ENCODE results near the gene TOM1L2.

The TOM1L2 gene

DNA sequence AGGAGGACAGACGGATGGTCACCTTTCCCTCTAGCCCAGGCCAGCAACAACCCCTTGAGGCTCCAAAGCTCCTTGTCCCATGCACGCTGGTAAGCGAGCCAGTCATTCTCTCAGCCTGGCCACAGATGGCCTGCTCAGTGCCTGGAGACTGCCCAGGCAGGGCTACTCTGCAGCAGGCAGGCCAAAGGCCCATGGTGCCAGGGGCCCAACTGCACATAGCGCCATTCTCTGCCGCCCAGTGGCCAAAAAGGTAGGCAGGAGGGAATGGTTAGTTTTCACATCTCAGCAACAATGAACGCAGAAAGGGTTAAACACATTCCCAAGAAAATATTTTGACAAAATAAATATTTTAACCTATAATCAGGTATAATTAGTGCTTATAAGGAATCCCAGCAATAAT is 127.7 kb downstream of the TOM1L2 start:
- no peak for DNase-seq

DNA sequence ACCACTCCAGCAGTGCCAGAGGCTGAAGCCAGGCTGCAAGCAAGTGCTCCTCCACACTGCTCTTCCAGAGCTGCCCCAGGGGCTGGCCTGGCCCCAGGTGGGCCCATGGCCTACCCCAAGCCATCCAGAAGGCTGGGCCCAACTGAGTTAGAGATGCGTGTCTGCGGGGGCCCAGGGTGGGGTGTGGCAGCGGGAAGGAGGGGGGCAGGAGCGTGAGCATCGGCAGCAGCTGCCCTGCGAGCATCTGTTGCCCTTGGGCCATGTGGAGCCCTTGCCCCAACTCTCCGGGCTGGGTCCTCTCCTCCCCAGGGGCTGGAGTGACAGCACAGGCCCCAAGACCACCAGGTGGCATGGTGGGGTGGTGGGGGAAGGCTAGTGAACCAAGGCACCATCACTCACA is 128.1 kb downstream of the TOM1L2 start:
- no peak for DNase-seq

DNA sequence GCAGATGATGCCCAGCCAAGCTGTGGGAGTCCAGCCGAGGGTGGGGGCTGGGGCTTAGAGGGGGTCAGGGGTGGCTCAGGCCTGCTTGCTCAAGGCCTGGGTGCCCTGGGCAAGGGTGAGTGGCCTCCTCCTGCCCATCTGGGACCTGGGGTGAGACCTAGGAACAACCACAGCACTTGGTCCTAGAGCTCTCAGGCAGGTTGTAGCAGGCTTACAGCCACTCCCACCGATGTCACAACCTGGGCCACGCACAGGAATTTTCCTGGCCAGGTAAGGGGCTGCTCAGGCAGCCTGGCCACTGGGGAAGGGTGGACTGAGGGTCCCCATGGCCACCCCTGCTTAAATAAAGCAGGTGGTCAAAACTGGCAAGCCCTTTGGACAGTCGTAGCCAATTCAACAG is 129.1 kb downstream of the TOM1L2 start:
- DNase-seq: no peak

DNA sequence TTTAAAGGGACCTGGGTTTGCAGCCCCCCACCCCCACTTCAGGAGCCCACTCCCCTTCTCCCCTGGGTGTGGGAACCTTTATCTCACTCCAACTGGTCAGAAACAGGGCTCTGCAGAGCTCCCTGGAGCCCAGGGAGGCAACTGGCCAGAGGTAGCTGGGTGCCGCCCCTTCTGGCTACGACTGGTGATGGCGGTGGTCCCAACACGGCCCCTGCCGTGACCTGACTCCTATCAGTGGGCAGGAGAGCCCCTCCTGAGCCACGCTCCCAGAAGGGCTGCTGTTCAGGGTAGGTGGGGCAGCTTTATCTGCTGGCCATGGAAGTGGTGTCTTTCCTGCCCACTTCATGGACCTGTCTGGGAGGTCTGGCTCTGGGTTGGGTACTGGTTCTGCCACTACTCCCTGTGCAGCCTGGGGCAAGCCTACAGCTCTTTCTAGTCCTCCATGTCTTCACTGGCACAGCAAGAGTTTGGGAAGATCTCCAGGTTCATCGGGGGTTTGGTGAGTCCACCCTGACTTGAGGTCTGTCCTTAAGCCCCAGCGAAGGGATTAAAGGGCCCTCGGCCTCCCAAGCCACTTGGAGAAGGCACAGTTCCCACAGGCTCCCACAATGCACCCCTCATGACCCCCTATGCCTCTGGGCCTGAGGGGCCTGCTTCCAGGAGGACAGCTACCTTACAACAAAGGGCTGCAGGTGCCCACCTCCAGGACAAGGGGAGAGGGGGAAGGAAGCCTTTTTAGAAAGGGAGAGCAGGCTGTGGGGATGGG is 129.9 kb downstream of the TOM1L2 start:
- DNase-seq: no peak

DNA sequence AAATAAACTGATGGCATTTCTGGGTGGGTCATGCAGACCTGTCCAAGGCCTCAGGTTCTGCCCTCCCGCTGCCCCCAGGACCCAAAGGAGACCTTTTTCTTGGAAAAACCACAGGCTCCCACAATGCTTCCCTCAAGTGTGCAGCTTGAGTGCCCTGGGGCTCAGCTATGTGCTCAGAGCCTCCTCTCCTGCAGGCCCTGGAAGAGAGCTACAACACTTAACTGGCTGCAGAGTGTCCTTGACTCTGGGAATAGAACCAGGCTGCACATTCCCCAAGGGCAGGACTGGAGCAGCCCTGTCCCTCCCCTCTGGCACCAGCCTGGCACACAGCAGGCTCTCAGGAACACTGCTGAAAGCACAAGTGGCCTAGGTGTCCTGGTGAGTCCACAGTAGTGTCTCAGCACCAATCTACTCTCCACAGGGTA is 130.6 kb downstream of the TOM1L2 start:
- no peak for DNase-seq

DNA sequence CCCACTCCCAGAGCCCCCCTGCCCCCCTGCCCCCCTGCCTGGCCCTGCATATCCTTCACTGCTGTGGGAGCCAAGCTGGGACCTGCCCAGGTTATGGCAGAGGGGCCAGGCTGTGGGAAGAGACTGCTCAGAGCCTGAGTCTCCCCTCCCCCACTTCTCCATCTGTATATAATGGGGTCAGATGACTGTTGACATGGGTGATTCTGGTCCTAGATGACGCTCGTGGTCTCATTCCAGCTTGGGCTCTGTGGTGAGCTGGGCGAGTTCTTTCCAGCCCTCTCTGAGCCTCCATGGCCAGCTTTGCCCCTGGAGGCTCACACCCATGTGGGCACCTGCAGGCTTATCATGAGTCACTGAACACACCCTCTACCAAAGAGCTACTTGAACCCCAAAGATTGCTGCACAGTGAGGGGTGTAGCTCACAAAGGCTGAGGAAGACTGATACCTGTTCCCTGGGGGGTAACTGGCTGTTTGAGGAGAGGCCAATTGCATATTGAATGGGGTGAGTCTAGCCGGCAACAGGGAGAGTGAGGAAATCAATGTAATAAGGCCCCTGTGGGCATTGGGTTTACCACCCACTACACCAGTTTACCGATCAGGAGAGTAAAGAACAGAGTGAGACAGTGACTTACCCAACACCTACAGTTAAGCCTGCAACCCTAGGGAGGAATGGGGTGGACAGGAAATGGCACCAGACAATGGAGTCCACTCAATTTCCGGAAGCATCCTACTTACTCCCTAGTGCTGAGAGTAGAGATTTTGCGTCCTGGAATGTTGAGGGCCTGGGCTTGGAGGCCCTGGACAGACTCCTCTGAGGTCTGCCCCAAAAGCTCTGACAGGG is 131.2 kb downstream of the TOM1L2 start:
- no peak for DNase-seq

DNA sequence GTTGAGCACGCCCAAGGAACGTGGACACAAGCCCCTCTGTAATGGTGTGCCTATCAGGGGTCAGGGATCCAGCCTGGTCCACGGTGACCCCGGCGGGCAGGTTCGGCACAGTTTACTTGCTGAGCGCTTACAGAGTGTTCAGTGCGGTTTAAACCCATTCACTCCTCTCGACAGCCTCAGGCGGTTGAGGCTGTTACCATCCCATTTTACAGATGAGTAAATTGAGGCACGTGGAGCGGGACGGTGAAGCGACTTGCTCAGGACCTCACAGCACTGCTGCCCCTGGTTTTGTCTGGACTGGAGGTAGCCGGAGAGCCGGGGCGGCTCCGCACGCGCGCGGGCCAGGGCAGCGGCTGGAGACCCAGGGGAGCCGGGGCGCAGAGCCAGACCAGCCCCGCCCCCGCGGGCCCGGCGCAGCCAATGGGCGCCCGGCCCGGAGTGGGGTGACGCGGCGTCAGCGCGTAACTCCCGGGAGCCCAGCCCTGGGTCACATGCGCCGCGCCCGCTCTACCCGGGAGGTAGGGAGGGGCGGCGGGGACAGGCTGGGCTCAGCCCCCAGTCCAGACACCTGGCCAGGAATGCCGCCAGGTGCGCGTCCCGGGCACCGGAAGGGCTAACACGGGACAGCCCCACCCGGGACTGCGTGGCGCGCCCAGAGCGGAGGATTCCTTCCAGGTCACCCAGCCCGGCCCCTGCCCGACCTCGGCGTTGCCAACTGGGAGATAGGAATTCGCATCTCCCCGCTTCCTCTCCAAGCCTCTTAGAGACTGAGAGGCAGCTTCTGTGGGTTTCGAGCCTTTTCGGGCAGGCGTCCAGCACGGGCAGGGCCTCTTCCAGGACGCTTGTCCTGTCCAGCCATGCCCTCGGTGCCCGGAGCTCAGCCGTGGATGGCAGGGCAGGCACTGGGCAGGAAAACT is 132.2 kb downstream of the TOM1L2 start:
- peak; percentile 61 for DNase-seq

DNA sequence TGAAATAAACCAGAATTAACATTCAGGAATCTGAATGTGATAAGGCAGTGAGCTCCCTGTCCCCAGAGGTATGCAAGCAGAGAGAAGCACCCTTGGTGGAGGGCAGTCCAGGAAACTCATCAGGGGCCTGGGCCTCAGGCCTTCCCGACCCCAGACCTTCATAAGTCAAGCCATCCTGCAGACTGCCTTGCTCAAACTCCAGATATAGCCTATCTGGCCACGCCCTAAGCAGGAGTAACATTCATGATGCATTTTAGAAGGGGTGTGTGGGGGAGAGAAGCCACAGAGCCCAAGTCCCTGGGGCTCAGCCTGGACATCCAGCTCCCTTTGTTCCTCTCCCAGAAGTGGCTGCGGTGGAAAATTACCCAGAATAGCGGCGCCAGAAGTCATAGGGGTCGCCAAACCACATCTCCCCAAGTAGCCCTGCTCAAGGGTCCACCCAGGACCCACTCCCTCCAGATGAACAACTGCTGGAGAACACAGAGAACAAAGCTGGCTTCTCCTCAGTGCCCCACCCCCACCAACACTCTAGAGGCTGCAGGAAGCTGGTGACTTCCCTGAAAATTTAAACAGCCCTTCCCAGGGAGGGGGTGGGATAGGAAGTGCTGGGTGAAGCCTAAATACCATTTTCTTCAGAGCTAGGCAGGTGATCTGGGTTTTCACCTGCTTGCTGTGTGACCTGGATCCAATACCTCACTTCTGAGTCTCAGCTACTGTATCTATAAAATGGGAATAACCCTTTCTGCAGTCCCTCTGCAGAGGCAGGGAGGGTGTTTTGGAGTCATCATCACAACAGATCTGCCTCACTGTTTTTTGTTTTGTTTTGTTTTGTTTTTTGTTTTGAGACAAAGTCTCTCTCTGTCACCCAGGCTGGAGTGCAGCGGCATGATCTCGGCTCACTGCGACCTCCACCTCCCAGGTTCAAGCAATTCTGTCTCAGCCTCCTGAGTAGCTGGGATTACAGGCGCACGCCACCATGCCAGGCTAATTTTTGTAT is 133.9 kb downstream of the TOM1L2 start:
- no peak for DNase-seq

DNA sequence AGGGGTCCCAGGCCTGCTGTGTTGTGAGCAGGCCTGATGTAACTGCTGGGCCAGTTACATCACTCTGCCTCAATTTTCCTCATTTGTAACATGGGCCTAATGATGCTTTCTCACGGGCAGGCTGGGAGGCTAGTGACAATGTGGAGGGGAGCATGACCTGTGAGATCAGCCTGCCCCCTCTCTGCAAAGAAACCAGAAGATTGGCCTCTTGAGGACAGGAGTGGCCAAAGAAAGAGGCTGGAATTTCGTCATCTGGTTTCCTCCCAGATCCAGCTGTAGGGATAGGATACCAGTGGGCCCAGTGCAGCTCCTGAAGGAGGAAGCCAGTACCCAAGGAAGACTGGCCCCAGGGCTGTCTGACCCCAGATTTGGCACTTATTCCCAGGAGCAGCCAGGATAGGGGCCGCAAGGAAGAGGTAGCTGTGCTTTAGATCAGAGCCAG is 134.8 kb downstream of the TOM1L2 start:
- no peak for DNase-seq

DNA sequence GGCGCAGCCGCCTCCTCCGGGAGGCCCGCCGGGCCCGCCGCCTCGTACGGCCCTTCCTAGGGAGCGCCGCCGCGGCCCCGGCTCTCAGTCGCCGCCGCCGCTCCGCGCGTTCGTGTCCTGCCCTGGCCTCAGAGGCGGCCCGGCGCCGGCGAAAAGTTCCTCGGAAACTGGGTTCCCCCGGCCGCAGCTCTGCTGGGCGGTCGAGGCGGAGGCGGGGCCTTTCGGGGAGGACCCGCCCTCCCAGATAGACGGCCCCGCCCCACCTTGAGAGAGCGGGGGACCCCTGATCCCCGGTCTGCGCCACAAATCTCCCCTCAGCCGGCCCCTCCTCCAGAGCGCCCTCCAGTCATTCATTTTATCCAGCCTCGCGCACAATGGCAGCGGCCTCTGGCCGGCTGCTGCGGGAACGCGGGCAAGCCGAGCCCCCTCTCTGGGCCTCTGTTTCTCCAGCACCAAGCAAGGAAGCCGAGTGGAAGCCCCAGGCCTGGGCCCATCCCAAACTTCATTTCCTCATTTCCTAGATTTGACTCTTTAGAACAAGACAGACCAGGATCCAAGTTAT is 135.3 kb downstream of the TOM1L2 start, which contains the start of gene SREBF1:
Gene SREBF1, minus strand, starts transcription at position 169 of the 562 bp plus-strand sequence. CDS start 169 bp downstream, outside the sequence.
- DNase-seq: peak; percentile 18

DNA sequence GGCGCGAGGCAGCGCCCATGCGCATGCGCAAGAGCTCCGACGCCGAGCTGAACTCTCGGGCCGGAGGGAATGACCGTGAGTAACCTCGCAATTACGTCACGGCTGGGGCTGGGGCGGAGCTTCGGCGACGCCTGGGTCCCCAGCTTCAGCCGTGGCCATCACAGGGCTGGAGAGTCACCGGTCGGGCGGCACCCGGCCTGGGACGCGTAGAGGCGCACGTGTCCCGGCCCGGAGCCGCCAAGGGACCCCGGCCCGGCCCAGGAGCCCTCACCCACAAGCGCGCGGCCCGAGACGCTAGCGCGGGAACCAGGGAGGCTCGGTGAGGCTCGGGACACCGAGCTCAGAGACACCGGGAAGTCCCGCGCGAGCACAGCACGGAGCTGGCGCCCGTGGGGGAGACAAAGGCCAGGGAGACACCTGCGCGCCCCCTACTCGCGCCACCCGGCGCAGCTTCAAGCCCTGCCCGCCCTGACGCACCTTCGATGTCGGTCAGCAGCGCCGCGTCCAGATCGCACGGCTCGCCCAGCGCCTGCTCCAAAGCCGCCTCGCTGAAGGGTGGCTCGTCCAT is 135.9 kb downstream of the TOM1L2 start:
- peak; percentile 85 for DNase-seq

DNA sequence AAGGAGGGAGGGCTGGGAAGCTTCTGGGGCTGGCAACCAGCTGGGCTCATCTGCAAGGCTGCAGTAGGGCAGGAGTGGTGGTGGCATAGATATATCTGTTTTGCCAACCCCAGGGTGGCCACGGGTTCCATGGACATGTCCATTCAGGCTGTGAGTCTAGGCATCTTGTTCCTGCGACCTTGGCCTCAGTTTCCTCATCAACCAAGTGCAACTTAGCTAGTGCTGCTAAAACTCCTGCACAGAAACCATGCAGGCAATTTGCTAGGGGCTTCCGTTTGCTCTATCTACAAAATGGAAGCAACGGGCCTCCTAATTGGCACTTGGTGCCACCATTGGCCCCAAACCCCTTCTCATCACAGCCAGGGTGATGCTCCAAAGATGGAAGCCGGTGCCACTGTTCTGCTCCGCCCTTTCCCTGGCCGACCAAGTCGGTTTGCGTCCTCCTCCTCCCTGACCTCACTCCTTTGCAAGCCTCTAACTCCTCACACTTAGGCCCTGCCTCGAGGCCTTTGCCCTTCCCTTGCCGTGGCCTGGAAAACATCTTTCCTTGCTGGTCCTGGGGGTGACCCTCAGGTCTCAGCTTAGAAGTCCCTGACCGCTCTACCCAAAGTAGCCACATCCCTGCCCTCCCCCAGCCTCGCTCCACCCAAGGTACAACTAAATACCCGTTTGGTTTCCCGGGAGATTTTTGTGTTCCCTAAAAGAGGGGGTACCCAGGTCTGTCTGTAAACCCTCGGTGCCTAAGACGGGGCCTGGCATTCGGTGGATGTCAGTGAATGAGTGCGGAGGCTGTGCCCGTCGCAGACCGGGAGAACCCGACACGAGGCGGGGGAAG is 136.6 kb downstream of the TOM1L2 start:
- DNase-seq: no peak

DNA sequence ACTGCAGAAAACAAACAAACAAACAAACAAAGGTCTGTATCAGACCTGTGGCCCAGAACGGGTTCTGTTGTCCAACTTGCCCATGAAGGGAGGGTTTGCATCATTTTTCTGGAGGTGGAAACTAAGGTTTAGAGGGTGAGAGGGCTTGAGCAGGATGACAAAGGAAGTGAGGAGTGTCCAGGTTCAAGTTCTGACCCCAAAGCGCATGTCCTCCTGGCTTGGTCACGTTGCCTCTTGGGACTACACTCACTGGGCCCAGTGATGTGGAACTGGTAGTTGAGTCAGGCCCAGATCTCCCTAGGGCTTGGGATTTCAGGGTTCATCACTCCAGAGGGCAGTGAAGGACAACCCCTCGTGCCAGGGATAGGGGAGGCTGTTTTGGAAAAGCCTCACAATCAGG is 137.2 kb downstream of the TOM1L2 start:
- no peak for DNase-seq

DNA sequence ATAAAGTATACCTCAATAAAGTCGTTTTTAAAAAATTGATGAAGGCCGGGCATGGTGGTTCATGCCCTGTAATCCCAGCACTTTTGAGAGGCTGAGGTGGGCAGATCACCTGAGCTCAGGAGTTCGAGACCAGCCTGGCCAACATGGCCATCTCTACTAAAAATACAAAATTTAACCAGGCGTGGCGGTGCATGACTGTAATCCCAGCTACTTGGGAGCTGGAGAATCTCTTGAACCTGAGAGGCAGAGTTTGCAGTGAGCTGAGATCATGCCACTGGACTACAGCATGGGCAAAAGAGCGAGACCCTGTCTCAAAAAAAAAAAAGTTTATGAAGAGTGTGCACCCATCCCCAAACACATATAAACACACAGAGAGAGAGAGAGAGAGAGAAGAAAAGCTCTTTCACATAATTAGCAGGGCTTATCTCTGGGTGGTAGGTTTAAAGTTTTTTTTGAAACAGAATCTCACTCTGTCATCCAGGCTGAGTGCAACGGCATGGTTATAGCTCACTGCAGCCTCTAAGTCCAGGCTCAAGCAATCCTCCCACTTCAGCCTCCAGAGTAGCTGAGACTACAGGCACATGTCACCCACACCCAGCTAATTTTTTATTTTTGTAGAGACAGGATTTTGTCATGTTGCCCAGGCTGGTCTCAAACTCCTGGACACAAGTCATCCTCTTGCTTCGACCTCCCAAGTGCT is 138.4 kb downstream of the TOM1L2 start:
- no peak for DNase-seq

DNA sequence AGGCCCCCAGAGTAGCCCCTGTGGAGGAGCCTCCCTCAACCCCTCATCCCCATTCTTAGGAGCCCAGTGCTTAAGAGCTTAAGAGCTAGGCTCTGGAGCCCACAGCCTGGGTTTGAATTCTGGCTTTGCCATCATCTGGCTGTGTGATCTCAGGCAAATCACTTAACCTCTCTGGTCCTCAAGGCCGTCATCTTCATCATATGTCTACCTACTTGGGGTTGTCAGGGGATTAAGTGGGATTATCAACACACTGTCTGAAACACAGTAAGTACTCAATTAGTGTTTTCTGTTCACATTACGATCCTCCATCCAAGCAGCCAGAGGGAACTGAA is 140.2 kb downstream of the TOM1L2 start:
- DNase-seq: no peak

DNA sequence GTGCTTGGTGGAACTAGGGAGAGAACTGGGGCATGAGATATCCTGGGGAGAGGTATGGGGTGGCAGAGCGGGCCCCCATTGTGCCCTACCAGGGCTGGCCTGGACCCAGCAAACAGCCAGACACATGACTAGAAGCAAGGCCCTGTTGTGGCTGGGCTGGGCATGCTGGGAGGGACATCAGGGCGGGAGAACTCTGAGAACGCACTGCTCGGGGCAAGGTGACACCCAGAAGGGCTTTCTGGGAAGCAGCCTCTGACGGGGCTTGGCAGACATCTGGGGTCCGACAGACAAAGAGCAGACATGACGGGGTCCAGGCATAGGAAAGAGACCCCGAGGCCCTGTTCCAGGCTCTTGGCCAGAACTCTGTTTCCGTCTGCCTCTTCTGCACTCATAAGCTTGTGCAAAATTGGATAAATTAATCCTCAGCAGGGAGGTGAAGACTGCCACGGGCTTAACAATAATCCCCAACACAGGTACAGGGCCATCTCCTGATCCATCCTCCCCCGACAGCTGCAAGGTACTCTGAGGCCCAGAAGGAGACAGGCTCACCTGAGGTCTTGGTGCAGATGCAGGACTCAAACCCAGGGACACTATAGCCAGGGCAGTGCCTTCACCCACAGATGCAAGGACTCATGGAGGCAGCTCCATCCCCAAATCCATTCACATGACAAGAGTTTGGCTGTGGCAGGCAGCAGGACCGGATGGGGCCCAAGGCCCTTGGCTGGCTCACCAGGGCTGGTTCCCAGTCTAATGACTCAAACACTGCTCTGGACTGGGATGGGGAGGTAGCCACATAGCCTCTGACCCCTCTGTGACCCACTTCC is 140.8 kb downstream of the TOM1L2 start:
- no peak for DNase-seq

DNA sequence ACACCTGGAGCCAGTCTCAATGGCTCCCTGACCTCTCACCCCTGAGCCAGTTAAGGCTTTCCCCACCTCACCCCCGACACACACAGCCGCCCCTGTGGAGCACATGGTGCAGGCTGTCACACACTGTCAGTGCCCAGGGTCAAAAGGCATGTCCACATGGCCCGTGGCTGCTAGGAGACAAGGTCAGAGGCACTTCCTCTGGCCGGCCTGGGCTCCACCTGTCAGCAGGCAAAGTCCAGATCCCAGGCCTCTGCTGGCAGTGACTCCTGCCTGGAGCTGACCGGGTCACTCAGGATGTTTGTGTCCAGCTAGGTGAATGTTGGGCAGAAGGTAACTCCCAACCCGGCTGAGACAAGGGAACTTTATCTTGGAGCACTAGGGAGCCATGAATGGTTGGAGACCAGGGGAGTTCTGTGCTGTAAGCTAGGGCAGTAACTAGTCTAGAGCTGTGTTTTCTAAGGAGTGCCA is 141.4 kb downstream of the TOM1L2 start:
- DNase-seq: no peak

DNA sequence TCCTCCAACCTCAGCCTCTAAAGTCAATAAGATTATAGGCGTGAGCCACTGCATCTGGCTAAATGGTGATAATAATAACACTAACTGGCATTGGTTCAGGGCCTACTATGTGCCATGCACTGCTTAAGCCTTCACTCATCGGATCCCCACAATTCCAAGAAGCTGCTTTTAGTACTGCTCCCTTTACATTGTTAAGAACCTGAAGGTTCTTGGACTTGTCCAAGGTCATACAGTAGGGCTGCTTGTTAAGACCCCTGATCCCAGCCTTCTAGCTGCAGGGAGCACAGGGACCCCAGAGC is 142.0 kb downstream of the TOM1L2 start:
- no peak for DNase-seq
